Stimulated activated CD8-positive, alpha-beta memory T cell treated with anti-CD3 and anti-CD28 coated beads, Interleukin-2, amount 100 ng/mL, for 1 hour (primary cell): ENCODE measurements around the gene BNC2.

Experiments used
- DNase-seq, 2 donors: peaks; one replicate each; pipeline ENCODE4 v3.0.0-alpha.2; 2020; ENCODE audit warnings: low read depth in 2 of 2

The BNC2 gene

GRCh38 chr9:16816011-16816410 is 54.5 kb downstream of the BNC2 start:
- DNase-seq = no peak

- DNase-seq = no peak
These were observed 55.4 kb downstream of the BNC2 start for GRCh38 chr9:16815079-16815478.

GRCh38 chr9:16813838-16814237 is 56.6 kb downstream of the BNC2 start:
- no peak for DNase-seq

- no peak for DNase-seq
These were observed 58.3 kb downstream of the BNC2 start for GRCh38 chr9:16811987-16812685.

GRCh38 chr9:16809912-16810610 is 60.4 kb downstream of the BNC2 start:
- DNase-seq = no peak

- DNase-seq = no peak
These were observed 63.8 kb downstream of the BNC2 start for GRCh38 chr9:16806674-16807073.

- DNase-seq = no peak
These were observed 66.8 kb downstream of the BNC2 start for GRCh38 chr9:16803648-16804047.

- DNase-seq = no peak
These were observed 68.5 kb downstream of the BNC2 start for GRCh38 chr9:16801871-16802466.

GRCh38 chr9:16796304-16796825 is 74.1 kb downstream of the BNC2 start:
- no peak for DNase-seq

GRCh38 chr9:16794871-16795639 is 75.4 kb downstream of the BNC2 start:
- no peak for DNase-seq

GRCh38 chr9:16794103-16794502 is 76.4 kb downstream of the BNC2 start:
- DNase-seq = no peak

GRCh38 chr9:16787724-16788123 is 82.7 kb downstream of the BNC2 start:
- no peak for DNase-seq

- DNase-seq = no peak
These were observed 86.5 kb downstream of the BNC2 start for GRCh38 chr9:16784002-16784401.

- DNase-seq = no peak
These were observed 88.0 kb downstream of the BNC2 start for GRCh38 chr9:16782490-16782889.

GRCh38 chr9:16775330-16775729 is 95.1 kb downstream of the BNC2 start:
- DNase-seq = no peak

- no peak for DNase-seq
These were observed 96.9 kb downstream of the BNC2 start for GRCh38 chr9:16773617-16774016.

- DNase-seq = no peak
These were observed 97.4 kb downstream of the BNC2 start for GRCh38 chr9:16773116-16773515.

GRCh38 chr9:16771356-16771755 is 99.1 kb downstream of the BNC2 start:
- DNase-seq = no peak

- no peak for DNase-seq
These were observed 101.2 kb downstream of the BNC2 start for GRCh38 chr9:16769291-16769690.

- no peak for DNase-seq
These were observed 101.7 kb downstream of the BNC2 start for GRCh38 chr9:16768816-16769215.

- DNase-seq = no peak
These were observed 103.1 kb downstream of the BNC2 start for GRCh38 chr9:16767366-16767765.

GRCh38 chr9:16763946-16764345 is 106.5 kb downstream of the BNC2 start:
- DNase-seq = no peak
